Activated naive CD4-positive, alpha-beta T cell treated with Interleukin-2 at 50 U/mL for 16 hours (primary cell): Measurements from ENCODE around the gene RIMS4.
"Not testable (repeated sequence)": the region's sequence is repeated elsewhere in the genome, so short reads cannot be mapped to it uniquely, and the experiment has no call there.

Source experiments
- DNase-seq: peaks from one replicate; pipeline ENCODE4 v3.0.0-alpha.2; 2020

RIMS4 gene

DNA sequence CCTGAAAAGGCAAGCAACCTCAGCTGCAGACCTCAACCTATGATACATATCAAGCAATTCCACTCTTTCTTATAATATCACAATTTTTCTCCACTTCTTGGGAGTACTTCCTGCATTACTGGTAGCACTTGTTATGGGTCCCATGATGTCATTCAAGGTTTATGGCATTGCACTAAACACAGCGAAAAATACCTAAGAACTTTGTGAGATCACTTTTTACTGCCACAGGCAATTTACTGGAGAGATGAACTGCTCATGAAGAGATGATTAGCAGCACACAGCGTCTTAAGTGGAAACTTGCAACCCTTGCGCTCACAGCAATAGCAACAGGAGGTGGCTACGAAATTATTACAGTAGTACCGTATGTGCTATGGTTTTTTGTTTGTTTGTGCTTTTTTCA is 19.3 kb upstream of the RIMS4 start:
- no peak for DNase-seq

GRCh38 chr20:44828640-44829039 is 18.3 kb upstream of the RIMS4 start:
- DNase-seq: no peak

GRCh38 chr20:44827401-44827800 is 17.1 kb upstream of the RIMS4 start:
- DNase-seq: no peak

DNA sequence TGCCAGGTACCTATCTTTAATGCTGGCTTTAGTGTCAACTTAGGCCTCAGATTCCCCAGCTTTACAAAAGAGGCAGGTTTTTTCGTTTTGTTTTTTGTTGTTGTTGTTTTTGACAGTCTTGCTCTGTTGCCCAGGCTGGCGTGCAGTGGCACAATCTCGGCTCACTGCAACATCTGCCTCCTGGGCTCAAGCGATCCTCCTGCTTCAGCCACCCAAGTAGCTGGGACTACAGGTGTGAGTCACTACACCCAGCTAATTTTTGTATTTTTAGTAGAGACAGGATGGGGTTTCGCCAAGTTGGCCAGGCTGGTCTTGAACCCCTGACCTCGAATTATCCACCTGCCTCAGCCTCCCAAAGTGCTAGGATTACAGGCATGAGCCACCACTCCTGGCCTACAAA is 11.2 kb upstream of the RIMS4 start:
- not testable (repeated sequence) for DNase-seq

- DNase-seq: no peak
Measured at GRCh38 chr20:44819936-44820335, 9.6 kb upstream of the RIMS4 start.

GRCh38 chr20:44817143-44817910 is 7.0 kb upstream of the RIMS4 start:
- no peak for DNase-seq

GRCh38 chr20:44814937-44815336 is 4.6 kb upstream of the RIMS4 start:
- no peak for DNase-seq

- no peak for DNase-seq
Measured at GRCh38 chr20:44811150-44811685, 872 bp upstream of the RIMS4 start.

- no peak for DNase-seq
Measured at GRCh38 chr20:44810061-44810390, 320 bp downstream of the RIMS4 start.

GRCh38 chr20:44809380-44810060 is 826 bp downstream of the RIMS4 start:
- DNase-seq: no peak

GRCh38 chr20:44807684-44808056 is 2.7 kb downstream of the RIMS4 start:
- DNase-seq: no peak

DNA sequence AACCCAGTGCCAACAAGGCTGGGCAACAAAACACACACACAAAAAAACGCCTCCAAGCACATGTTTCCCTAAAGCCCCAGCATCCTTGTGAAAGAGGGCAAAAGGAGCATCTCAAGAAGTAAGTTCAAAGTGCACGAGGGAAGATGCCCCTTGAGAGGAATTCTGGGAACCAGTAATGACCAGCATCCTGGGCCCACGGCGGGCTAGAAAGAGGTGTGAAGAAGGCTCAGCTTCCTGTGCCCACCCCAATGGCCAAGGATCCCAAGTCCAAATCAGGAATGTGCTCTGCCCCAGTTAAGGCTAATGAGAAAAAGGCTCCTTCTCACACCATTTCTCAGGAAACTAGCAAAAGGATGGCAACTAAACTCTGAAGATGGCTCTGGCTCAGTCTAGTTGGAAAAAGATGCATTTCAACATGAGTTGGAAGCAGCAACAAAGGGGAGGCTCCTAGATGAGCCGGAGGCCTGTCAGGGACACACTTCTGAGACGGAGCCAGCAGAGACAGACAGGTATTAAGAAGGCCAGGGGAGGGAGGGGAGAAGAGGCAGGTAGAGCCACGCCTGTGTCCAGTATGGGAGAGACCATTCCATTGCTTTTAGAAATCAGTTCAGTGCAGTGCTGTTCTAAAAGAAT is 3.2 kb downstream of the RIMS4 start:
- DNase-seq: no peak

GRCh38 chr20:44805979-44806620 is 4.2 kb downstream of the RIMS4 start:
- no peak for DNase-seq

GRCh38 chr20:44805335-44805978 is 4.9 kb downstream of the RIMS4 start:
- no peak for DNase-seq

DNA sequence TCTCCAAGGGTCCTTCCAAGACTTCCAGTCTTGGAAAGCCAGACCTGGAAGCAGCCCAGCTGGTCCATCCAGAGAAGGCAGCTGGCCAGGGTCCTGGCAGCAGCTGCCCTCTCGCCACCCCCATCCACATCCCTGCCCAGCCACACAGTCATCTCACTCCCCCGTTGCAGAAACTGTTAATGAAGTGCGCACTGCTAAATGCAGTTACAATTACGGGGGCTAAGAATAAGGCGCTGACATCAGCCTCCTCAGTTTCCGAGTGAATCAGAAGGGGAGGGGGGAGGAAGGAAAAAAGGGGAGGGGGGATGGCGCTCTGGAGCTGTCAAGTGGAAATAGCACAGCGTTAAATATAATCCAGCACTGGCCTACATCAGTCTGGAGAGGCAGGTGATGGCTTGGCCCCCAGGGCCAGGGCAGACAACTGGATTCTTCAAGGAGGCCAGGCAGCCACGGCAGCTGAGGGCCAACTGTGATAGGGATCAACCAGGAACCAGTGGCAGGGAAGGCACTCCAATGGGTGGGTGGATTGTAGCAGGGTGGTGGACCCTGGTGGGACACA is 6.9 kb downstream of the RIMS4 start:
- no peak for DNase-seq

GRCh38 chr20:44802702-44803101 is 7.6 kb downstream of the RIMS4 start:
- DNase-seq: no peak

- no peak for DNase-seq
Measured at GRCh38 chr20:44800391-44801046, 9.8 kb downstream of the RIMS4 start.

GRCh38 chr20:44799691-44800090 is 10.7 kb downstream of the RIMS4 start:
- no peak for DNase-seq

GRCh38 chr20:44796758-44797457 is 13.4 kb downstream of the RIMS4 start:
- no peak for DNase-seq

DNA sequence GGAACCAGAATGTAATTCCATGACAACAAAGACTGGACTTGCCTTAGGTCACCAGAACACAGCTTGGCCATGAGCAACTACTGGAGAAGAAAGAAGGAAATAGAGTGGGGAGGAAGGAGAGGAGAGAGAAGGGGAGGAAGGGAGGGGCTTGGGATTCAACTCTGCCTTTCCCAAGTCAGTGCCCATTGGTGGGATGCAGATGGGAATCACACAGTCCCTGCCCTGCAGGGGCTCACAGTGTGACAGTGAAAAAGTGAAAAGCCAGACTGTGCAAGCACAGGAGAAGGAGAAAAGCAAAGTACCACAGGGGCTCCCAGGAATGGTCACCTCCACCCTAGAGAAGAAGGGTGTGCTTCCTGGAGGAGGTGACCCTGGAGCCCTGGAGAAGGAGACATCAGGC is 14.0 kb downstream of the RIMS4 start:
- no peak for DNase-seq

GRCh38 chr20:44795836-44796235 is 14.5 kb downstream of the RIMS4 start:
- no peak for DNase-seq
